Fibroblast of gingiva (primary cell): Measurements from ENCODE around the gene PP2D1.
A peak's percentile ranks its signal among the peaks of the same experiment; 100 is the strongest.
"Not testable (repeated sequence)": the region's sequence is repeated elsewhere in the genome, so short reads cannot be mapped to it uniquely, and the experiment has no call there.

Experiments
- DNase-seq: peaks from one replicate; pipeline ENCODE4 v3.0.0-alpha.2; 2011; ENCODE audit warnings: low read depth

PP2D1 gene, protein sequence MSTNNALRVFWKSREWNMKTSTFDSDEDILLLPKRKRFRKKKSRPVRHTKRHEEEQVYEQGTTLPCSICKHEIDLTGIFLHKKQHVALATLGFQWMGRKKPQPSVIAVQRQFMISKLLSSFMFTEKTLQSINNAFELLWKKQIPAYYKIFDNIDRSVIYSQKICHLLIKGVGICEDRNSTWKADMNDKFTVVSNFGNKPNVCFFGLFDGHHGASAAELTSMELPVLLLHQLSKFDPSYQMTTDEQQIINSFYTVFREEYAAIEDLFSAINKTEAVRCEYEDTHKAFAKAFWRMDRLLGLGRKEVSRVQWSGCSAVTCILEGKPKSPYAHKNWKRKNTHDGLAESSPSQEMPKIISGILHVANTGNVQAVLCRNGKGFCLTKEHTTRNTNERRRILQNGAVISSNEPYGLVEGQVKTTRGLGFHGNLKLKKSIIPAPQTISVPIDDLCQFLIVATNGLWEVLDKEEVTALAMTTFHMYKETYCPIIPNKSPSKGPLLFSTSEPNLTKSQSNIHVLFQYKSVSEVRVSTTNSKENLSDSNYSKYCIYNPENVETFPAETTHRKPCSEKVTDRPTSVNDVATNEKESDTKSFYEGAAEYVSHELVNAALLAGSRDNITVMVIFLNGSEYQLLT

DNA sequence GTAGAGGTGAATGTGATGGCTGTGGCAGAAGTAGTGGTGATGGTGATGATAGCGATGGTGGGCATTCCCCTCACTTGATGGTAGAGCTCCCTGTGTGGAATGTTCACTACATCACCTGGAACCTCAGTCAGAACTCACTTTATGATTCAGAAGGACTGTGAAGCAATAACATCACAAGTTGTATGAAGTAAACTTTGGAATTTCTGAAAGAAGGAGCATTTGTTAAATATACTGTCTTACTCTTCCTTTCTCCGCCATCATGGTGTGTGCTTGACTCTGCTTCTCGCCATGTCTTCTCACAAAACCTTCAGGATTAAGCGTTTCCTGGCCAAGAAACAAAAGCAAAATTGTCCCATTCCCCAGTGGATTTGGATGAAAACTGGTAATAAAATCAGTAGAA lies at the start of gene PP2D1:
Gene PP2D1, minus strand, starts transcription at position 101 of the 400 bp plus-strand sequence. CDS start 192 bp downstream, outside the sequence.
- no peak for DNase-seq

DNA sequence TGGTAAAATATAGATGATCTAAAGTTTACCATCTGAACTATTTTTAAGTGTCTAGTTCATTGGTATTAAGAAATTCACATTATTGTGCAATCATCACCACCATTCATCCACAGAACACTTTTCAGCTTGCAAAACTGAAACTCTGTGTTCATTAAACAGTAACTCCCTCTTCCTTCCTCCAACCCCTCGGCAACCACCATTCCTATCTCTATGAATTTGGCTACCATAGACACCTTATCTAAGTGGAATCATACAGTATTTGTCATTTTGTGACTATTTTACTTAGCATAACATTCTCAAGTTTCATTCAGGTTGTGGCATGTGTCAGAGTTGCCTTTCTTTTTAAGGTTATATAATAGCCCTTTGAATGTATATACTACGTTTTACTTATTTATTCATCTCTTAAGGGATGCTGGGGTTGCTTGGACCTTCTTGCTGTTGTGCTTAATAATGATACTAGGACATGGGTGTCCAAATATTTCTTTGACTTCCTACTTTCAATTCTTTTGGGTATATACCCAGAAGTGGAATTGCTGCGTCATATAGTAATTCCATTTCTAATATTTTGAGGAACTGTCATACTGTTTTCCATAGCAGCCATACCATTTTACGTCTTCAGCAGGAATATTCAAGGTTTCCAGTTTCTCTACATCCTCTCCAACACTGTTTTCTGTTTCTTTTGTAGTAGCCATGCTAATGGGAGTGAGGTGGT lies 49.1 kb upstream of the PP2D1 start:
- DNase-seq: peak; percentile 61

DNA sequence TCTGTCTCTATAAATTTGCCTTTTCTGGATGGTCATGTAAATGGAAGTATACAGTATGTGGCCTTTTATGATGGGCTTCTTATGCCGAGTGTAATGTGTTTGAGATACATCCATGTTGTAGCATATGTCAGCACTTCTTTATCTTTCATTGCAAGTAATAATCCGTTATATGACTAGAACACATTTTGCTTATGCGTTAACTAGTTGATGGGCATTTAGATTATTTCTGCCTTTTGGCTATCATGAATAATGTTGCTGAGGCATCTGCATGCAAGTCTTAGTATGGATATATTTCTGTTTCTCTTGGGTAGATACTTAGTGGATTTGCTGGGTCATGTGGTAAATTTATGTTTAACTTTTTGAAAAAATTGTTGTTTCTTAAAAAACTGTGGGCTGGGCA lies 47.9 kb upstream of the PP2D1 start:
- no peak for DNase-seq

- no peak for DNase-seq
These were observed 45.6 kb upstream of the PP2D1 start for GRCh38 chr3:20057612-20058180.

GRCh38 chr3:20056725-20057611 lies 44.9 kb upstream of the PP2D1 start:
- DNase-seq: peak; percentile 49

- DNase-seq: no peak
These were observed 43.8 kb upstream of the PP2D1 start for GRCh38 chr3:20055842-20056241.

- DNase-seq: no peak
These were observed 43.1 kb upstream of the PP2D1 start for GRCh38 chr3:20055020-20055775.

DNA sequence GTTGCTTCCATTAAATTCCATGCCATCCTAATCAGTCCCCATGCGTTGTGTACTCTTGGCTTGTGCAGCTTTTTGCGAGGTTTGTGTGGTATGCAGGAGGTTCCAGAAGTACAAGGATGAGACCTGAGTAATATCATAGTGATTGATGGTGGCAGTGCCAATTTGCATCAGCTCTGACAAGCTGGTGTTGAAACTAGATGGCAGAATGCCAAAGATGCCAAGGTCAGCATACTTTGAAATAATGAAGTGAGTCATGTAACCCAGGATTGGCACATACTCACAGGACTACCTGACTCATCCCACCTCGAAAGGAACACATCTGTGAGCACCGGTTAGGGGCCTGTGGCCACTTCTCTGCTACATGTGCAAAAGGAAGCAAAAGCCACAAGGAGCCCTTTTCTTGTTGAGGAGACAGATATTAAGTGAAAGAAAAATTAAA lies 42.5 kb upstream of the PP2D1 start:
- peak; percentile 80 for DNase-seq

DNA sequence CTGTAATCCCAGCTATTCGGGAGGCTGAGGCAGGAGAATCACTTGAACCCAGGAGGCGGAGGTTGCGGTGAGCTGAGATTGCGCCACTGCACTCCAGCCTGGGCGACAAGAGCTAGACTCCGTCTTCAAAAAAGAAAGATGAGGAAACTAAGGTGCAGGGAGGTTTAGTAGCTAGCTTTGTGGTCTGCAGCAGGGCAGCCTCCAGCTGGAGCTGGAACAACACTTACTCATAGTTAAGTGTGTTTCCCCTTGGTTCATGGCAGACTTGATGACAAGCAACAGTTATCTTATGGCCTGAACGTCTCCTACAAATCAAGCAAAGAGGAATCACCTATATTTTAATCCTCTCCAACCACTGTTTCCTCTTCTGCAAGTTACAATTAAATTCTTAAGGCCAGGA lies 40.8 kb upstream of the PP2D1 start:
- no peak for DNase-seq

GRCh38 chr3:20051123-20051806 lies 39.2 kb upstream of the PP2D1 start:
- DNase-seq: no peak

GRCh38 chr3:20047976-20048883 lies 36.2 kb upstream of the PP2D1 start:
- peak; percentile 54 for DNase-seq

- no peak for DNase-seq
These were observed 35.3 kb upstream of the PP2D1 start for GRCh38 chr3:20047341-20047779.

DNA sequence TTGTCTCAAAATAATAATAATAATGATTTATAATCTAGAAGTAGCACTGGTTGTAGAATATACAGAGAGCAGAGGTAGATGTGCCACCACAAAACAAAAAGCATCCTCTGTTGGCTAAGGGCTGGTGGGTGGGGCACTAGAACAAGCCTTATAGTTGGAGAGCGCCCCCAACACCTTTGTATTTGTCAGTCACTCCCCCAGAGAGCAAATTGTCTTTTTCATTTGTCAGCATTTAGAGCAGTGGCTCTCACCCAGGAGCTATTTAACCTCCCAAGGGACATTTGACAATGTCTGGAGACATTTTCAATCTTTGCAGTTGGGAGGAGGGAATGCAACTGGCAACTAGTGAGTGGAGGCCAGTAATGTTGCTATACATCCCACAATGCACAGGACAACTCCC lies 34.5 kb upstream of the PP2D1 start:
- no peak for DNase-seq

GRCh38 chr3:20045141-20045540 lies 33.1 kb upstream of the PP2D1 start:
- not testable (repeated sequence) for DNase-seq

DNA sequence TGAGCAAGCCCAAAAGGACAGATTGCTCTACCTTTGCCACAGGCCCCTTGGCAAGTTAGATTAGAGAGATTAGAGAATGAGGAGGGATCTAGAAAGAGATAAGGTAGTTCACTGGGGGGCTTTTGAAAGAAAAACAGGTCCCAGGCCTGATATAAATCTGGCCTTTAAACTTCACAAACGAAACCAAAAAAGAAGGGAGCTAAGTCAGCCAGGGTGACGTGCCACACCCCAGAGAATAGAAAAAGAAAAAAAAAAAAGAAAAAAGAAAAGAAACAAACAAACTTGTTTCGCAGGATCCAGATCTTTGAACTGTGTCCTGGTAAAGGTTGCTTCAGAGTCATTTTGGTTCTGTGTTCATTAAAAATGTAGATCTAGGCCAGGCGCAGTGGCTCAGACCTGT lies 31.8 kb upstream of the PP2D1 start:
- no peak for DNase-seq

GRCh38 chr3:20043396-20043795 lies 31.3 kb upstream of the PP2D1 start:
- DNase-seq: peak; percentile 48

GRCh38 chr3:20042331-20042730 lies 30.3 kb upstream of the PP2D1 start:
- DNase-seq: no peak

DNA sequence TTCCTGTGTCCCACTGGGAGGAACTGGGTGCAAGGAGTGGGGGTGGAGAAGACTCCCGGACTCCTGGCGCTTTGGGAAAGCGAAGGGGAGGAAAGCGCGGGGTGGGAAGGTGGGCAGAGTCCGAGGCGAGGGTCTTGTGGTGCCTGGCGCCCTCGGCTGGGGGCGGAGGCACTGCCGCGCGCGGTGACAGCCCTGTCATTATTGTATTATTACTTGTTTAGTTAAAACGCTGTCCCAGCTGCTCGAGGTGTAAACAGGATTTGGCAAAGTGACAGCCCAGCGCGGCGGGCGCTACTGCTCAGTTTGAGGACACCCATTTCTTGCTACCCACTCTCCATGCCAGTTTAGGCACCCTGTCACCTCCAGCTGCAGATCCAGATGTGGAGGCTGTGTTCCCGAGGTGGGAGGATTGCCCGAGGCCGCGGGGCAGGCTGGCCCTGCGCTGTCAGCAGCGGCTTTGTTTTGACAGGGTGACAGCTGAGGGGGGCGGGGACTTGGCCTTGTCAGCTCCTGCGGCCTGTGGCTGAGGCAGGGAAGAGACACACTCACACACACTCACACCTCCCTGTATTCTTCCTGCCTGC lies 29.2 kb upstream of the PP2D1 start:
- peak; percentile 68 for DNase-seq
